ENCODE measurements around the gene ADRA2C.

GRCh38 chr4:3781193-3781886, 15.2 kb downstream of the ADRA2C start:
- TF ChIP-seq, protein P1, sequence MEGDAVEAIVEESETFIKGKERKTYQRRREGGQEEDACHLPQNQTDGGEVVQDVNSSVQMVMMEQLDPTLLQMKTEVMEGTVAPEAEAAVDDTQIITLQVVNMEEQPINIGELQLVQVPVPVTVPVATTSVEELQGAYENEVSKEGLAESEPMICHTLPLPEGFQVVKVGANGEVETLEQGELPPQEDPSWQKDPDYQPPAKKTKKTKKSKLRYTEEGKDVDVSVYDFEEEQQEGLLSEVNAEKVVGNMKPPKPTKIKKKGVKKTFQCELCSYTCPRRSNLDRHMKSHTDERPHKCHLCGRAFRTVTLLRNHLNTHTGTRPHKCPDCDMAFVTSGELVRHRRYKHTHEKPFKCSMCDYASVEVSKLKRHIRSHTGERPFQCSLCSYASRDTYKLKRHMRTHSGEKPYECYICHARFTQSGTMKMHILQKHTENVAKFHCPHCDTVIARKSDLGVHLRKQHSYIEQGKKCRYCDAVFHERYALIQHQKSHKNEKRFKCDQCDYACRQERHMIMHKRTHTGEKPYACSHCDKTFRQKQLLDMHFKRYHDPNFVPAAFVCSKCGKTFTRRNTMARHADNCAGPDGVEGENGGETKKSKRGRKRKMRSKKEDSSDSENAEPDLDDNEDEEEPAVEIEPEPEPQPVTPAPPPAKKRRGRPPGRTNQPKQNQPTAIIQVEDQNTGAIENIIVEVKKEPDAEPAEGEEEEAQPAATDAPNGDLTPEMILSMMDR (IDR thresholded peaks at IDR 0.05; ENCODE audit: low read depth, low read length, poor library complexity, severe bottlenecking), result no peak
- no peak for TF ChIP-seq EZH2phosphoT487 (IDR thresholded peaks at IDR 0.05; ENCODE audit: borderline replicate concordance, low read length)
